Measurements from ENCODE around the gene GFER. TPM values are rescaled to one million over a fixed set of nuclear protein-coding genes. Genes with fewer than 3 reads are reported as not detected.

GFER gene
- total and polyA plus RNA-seq, 9 of the 15 experiments (the other 6 are each of a cell fraction or from before 2014, with no cell fraction given), result 4.3 to 53.7 (median 19.8) TPM

DNA sequence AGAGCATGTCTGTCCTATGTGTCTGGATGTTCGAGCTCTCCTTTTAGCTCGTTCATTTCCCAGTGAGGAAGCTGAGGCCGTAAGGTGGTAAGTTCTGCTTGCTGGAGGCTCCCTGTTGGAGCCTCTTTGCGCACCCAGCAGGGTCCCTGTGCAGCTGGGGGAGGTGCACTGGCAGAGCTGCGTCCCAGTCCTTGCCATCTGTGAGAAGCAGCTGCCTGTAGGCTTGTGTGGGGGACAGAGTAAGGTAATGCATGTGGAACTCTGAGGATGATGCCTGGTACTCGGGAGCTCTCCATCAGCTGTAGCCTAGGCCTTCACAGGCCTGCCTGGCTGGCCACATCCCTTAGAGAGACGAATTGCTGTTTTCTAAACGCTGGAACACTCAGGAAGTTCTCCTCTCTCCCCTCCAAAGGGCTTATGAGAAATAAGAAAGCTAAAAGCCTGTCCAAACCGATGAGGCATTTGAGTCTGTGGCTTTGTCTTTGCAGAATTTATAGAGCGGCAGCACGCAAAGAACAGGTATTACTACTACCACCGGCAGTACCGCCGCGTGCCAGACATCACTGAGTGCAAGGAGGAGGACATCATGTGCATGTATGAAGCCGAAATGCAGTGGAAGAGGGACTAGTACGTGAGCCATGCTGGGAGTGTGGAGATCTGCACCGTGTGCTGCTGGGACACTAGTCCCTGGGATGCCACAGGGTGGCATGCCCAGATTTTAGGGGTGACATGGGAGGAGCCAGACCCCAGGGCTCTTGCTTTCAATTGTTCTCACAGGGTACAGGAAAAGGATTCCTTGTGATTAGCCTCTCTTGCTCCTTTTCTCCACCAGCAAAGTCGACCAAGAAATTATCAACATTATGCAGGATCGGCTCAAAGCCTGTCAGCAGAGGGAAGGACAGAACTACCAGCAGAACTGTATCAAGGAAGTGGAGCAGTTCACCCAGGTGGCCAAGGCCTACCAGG lies 23.0 kb upstream of the GFER start (continued):
- TF ChIP-seq, protein P1, sequence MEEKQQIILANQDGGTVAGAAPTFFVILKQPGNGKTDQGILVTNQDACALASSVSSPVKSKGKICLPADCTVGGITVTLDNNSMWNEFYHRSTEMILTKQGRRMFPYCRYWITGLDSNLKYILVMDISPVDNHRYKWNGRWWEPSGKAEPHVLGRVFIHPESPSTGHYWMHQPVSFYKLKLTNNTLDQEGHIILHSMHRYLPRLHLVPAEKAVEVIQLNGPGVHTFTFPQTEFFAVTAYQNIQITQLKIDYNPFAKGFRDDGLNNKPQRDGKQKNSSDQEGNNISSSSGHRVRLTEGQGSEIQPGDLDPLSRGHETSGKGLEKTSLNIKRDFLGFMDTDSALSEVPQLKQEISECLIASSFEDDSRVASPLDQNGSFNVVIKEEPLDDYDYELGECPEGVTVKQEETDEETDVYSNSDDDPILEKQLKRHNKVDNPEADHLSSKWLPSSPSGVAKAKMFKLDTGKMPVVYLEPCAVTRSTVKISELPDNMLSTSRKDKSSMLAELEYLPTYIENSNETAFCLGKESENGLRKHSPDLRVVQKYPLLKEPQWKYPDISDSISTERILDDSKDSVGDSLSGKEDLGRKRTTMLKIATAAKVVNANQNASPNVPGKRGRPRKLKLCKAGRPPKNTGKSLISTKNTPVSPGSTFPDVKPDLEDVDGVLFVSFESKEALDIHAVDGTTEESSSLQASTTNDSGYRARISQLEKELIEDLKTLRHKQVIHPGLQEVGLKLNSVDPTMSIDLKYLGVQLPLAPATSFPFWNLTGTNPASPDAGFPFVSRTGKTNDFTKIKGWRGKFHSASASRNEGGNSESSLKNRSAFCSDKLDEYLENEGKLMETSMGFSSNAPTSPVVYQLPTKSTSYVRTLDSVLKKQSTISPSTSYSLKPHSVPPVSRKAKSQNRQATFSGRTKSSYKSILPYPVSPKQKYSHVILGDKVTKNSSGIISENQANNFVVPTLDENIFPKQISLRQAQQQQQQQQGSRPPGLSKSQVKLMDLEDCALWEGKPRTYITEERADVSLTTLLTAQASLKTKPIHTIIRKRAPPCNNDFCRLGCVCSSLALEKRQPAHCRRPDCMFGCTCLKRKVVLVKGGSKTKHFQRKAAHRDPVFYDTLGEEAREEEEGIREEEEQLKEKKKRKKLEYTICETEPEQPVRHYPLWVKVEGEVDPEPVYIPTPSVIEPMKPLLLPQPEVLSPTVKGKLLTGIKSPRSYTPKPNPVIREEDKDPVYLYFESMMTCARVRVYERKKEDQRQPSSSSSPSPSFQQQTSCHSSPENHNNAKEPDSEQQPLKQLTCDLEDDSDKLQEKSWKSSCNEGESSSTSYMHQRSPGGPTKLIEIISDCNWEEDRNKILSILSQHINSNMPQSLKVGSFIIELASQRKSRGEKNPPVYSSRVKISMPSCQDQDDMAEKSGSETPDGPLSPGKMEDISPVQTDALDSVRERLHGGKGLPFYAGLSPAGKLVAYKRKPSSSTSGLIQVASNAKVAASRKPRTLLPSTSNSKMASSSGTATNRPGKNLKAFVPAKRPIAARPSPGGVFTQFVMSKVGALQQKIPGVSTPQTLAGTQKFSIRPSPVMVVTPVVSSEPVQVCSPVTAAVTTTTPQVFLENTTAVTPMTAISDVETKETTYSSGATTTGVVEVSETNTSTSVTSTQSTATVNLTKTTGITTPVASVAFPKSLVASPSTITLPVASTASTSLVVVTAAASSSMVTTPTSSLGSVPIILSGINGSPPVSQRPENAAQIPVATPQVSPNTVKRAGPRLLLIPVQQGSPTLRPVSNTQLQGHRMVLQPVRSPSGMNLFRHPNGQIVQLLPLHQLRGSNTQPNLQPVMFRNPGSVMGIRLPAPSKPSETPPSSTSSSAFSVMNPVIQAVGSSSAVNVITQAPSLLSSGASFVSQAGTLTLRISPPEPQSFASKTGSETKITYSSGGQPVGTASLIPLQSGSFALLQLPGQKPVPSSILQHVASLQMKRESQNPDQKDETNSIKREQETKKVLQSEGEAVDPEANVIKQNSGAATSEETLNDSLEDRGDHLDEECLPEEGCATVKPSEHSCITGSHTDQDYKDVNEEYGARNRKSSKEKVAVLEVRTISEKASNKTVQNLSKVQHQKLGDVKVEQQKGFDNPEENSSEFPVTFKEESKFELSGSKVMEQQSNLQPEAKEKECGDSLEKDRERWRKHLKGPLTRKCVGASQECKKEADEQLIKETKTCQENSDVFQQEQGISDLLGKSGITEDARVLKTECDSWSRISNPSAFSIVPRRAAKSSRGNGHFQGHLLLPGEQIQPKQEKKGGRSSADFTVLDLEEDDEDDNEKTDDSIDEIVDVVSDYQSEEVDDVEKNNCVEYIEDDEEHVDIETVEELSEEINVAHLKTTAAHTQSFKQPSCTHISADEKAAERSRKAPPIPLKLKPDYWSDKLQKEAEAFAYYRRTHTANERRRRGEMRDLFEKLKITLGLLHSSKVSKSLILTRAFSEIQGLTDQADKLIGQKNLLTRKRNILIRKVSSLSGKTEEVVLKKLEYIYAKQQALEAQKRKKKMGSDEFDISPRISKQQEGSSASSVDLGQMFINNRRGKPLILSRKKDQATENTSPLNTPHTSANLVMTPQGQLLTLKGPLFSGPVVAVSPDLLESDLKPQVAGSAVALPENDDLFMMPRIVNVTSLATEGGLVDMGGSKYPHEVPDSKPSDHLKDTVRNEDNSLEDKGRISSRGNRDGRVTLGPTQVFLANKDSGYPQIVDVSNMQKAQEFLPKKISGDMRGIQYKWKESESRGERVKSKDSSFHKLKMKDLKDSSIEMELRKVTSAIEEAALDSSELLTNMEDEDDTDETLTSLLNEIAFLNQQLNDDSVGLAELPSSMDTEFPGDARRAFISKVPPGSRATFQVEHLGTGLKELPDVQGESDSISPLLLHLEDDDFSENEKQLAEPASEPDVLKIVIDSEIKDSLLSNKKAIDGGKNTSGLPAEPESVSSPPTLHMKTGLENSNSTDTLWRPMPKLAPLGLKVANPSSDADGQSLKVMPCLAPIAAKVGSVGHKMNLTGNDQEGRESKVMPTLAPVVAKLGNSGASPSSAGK (IDR thresholded peaks at IDR 0.05), result no peak; the same call in none of the 2 replicates
- TF ChIP-seq HDAC1 (IDR thresholded peaks at IDR 0.05) (no peak; a peak in 1 of 4 replicates), ZNF583 (CRISPR knock-in tag; IDR thresholded peaks at IDR 0.05) (no peak), CHD2 (IDR thresholded peaks at IDR 0.05; ENCODE audit: low read depth, low read length) (peak; percentile 19), TAL1 (IDR thresholded peaks at IDR 0.05) (no peak), ERF (CRISPR knock-in tag; IDR thresholded peaks at IDR 0.05) (peak; percentile 90; the same call in 1 of the 2 replicates), HCFC1 (IDR thresholded peaks at IDR 0.05; ENCODE audit: low read depth, low read length) (no peak), ZBTB8A (IDR thresholded peaks at IDR 0.05; ENCODE audit: partially characterized antibody) (no peak), ZNF76 (CRISPR knock-in tag; IDR thresholded peaks at IDR 0.05; ENCODE audit: borderline replicate concordance) (no peak), ATF2 (CRISPR knock-in tag; IDR thresholded peaks at IDR 0.05) (no peak), PTBP1 (IDR thresholded peaks at IDR 0.05; ENCODE audit: low read depth, low read length) (0 out of 2 replicates have a peak, but pooled peaks have one; percentile 39), KLF16 (IDR thresholded peaks at IDR 0.05) (no peak), HDAC6 (IDR thresholded peaks at IDR 0.05; ENCODE audit: low read depth, low read length) (no peak), BCOR (IDR thresholded peaks at IDR 0.05) (no peak; the same call in 1 of the 2 replicates), SIRT6 (IDR thresholded peaks at IDR 0.05; ENCODE audit: low read depth, low read length) (peak; percentile 97), TBP (optimal IDR thresholded peaks at IDR 0.05; ENCODE audit: low read depth, low read length) (no peak)
